ENCODE data around the gene GOSR2. TPM values are rescaled to one million over a fixed set of nuclear protein-coding genes. Genes with fewer than 3 reads are reported as not detected.
"Not testable (repeated sequence)": the region's sequence is repeated elsewhere in the genome, so short reads cannot be mapped to it uniquely, and the experiment has no call there.

GOSR2 gene
- total RNA-seq, 4 donors from 2014 or later, result 39.3 to 52.6 (median 48.1) TPM

DNA sequence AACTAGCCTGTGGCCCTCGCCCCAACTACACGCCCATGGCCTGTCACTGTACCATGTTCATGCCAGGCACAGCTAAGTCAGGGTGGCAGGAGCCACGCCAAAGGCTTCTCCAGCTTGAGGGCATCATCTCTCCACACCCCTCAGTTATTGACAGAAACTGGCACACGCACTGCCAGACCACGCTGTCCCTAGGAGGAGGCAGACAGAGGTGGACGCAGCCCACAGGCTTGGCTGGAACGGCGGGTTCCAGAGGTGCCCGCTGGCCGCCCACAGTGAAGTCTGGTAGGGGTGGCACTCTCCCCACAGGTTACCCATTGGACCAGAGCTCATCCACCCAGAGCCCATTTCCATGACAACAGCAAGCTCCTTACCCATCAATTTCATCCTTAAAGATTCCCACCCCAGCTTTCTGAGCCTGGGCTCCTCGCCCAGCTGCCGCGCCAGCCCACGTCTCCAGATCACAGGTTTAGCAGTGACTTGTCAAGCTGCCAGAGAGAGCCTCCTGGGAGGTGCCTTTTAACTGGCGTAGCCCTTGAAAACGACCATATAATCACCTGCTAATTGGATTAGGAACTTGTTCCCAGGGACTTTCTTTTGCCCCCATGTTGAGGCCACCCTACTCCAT lies 28.1 kb downstream of the GOSR2 start:
- Histone ChIP-seq H3K4me3 (no peak overlapping the region), H3K4me1 (no peaks in the 10 kb centered on the region), H3K36me3 (peaks cover 0 to 20% (median 0%) of the 10 kb centered on the region in 3 donors), H3K9me3 (no peaks in the 10 kb centered on the region), H3K27me3 (no peaks in the 10 kb centered on the region), H3K27ac (no peak overlapping the region)
- WGBS, 2 donors, result 56 to 60% methylated on average over 13 to 15 of the region's 16 CpGs
- TF ChIP-seq EP300 (IDR thresholded peaks at IDR 0.05), result no peak
- TF ChIP-seq, protein P1, sequence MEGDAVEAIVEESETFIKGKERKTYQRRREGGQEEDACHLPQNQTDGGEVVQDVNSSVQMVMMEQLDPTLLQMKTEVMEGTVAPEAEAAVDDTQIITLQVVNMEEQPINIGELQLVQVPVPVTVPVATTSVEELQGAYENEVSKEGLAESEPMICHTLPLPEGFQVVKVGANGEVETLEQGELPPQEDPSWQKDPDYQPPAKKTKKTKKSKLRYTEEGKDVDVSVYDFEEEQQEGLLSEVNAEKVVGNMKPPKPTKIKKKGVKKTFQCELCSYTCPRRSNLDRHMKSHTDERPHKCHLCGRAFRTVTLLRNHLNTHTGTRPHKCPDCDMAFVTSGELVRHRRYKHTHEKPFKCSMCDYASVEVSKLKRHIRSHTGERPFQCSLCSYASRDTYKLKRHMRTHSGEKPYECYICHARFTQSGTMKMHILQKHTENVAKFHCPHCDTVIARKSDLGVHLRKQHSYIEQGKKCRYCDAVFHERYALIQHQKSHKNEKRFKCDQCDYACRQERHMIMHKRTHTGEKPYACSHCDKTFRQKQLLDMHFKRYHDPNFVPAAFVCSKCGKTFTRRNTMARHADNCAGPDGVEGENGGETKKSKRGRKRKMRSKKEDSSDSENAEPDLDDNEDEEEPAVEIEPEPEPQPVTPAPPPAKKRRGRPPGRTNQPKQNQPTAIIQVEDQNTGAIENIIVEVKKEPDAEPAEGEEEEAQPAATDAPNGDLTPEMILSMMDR (IDR thresholded peaks at IDR 0.05), result no peak
- DNase-seq (ENCODE audit: low spot score in 2 of 2), result no peak

DNA sequence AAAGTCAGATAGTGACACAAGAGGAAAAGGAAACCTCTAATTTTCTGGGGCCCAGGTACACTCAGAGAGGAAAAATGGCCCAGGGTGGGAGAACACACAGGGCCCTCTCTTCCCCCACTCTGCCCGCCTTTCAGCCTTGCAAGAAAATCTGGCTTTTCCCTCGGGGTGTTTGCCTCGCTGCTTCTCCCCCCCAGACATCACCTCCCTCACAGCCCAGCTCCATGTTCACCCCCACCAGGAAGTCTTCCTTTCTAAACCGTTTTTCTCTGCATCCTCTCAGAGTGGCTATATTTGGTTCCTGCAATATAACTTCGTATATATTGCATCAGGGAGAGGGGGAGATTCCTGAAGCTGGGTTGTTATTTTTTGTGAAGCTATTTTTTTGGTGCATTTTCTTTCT lies 28.7 kb downstream of the GOSR2 start:
- TF ChIP-seq, protein P1 (IDR thresholded peaks at IDR 0.05), result no peak
- TF ChIP-seq POLR2A (IDR thresholded peaks at IDR 0.05) (no peak), EP300 (IDR thresholded peaks at IDR 0.05) (no peak)
- Histone ChIP-seq H3K36me3 (peaks cover 0 to 25% (median 0%) of the 10 kb centered on the region in 3 donors), H3K4me1 (no peaks in the 10 kb centered on the region), H3K4me3 (no peak overlapping the region), H3K27ac (no peak overlapping the region), H3K9me3 (no peaks in the 10 kb centered on the region), H3K27me3 (no peaks in the 10 kb centered on the region)
- no peak for DNase-seq (ENCODE audit: low spot score in 2 of 2)
- WGBS, 2 donors, result 22 to 28% methylated on average over 5 of the region's 5 CpGs

DNA sequence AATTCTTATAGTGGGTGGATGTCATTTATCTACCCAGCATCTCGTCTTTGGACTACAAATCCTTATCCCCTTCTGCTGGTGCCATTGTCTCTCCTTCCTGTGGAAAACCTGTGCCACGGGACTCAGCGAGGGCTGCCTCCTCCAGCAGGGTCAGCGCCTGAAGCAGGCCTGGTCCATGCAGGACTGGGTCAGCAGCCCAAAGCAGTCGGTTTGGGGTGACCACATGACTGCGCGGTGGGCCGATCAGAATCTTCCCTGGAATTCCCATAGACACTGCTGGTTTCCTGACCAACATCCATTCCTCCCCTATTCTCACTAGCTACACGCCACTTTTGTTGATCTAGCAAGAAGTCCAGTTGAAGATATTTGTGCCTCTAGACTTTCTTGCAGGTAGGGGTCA lies 29.2 kb downstream of the GOSR2 start:
- Histone ChIP-seq H3K9me3 (no peaks in the 10 kb centered on the region), H3K4me3 (no peak overlapping the region), H3K27me3 (no peaks in the 10 kb centered on the region), H3K27ac (no peak overlapping the region), H3K36me3 (peaks cover 0 to 29% (median 0%) of the 10 kb centered on the region in 3 donors), H3K4me1 (no peaks in the 10 kb centered on the region)
- 57 to 83% methylated on average over 6 to 9 of the region's 9 CpGs for WGBS, 2 donors
- TF ChIP-seq, protein P1 (IDR thresholded peaks at IDR 0.05), result no peak
- TF ChIP-seq POLR2A (IDR thresholded peaks at IDR 0.05) (no peak), EP300 (IDR thresholded peaks at IDR 0.05) (no peak)
- no peak for DNase-seq (ENCODE audit: low spot score in 2 of 2)

DNA sequence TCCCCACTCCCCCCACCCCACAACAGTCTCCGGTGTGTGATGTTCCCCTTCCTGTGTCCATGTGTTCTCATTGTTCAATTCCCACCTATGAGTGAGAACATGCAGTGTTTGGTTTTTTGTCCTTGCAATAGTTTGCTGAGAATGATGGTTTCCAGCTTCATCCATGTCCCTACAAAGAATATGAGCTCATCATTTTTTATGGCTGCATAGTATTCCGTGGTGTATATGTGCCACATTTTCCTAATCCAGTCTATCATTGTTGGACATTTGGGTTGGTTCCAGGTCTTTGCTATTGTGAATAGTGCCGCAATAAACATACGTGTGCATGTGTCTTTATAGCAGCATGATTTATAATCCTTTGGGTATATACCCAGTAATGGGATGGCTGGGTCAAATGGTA lies 30.2 kb downstream of the GOSR2 start:
- H3K36me3 ChIP-seq, result peaks cover 0 to 29% (median 0%) of the 10 kb centered on the region in 3 donors
- H3K27ac ChIP-seq; H3K4me3 ChIP-seq; DNase-seq (ENCODE audit: low spot score in 2 of 2); H3K4me1 ChIP-seq; H3K27me3 ChIP-seq; H3K9me3 ChIP-seq: not testable (repeated sequence)
- WGBS, 2 donors, result 77 to 88% methylated on average over 1 to 2 of the region's 4 CpGs

DNA sequence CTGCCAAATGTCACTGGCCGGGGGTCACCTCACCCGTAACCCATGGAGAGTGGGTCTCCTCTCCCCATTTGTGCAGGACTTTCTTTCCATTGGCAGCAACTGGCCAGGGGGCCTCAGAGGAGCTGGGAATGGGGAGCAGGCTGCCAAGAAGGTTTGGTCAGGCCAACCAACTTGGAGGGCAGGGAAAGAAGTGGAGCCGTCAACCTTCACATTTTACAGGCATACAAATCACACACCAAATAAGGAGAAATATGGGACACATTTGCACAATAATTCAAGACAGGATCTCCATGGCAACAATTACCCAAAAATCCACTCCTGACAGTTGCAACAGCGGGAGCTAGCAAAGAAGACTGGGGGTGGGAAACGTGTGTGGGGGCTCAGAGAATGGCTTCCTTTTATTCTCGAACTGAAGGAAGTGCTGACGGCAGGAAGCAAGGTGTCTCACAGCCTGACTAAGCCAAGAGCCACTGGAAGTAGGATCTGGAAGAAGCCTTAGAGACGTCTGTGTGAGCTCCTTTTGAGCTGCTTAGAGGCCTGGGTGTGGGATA lies 35.2 kb downstream of the GOSR2 start:
- Histone ChIP-seq H3K36me3 (peaks cover 0 to 28% (median 0%) of the 10 kb centered on the region in 3 donors), H3K27ac (no peak overlapping the region), H3K4me1 (no peaks in the 10 kb centered on the region), H3K4me3 (no peak overlapping the region), H3K27me3 (no peaks in the 10 kb centered on the region), H3K9me3 (peaks cover 0 to 2% (median 0%) of the 10 kb centered on the region in 4 donors)
- WGBS, 2 donors, result 47 to 56% methylated on average over 8 of the region's 8 CpGs
- TF ChIP-seq, protein P1 (IDR thresholded peaks at IDR 0.05), result no peak
- TF ChIP-seq EP300 (IDR thresholded peaks at IDR 0.05), result no peak
- no peak for TF ChIP-seq POLR2A (IDR thresholded peaks at IDR 0.05)
- no peak for DNase-seq (ENCODE audit: low spot score in 2 of 2)

All from tibial nerve (tissue), 4 donors.